MCF 10A (cell line): Measurements from ENCODE around the gene ADAM10. TPM values are rescaled to one million over a fixed set of nuclear protein-coding genes. Genes with fewer than 3 reads are reported as not detected.

Experiments
- Bru-seq: library from RNA; stranded (reverse); fragments of 400-500 nt; gene quantifications from one replicate; lab custom pipeline; 2021; lab: Mats Ljungman, UMichigan
- BruChase-seq, 2 experiments: library from RNA; stranded (reverse); fragments of 400-500 nt; gene quantifications; one replicate each; lab custom pipeline; 2021; lab: Mats Ljungman, UMichigan
- BruUV-seq: library from RNA; stranded (reverse); fragments of 400-500 nt; replicated peaks from 2 replicates; lab custom pipeline; 2021; lab: Mats Ljungman, UMichigan
- CTCF ChIA-PET: fragments of 300-600 bp; sonication (Branson Sonifier 250); formaldehyde crosslinking; extraction: SDS; loops from one replicate; lab custom pipeline; 2021; ENCODE audit warnings: antibody characterized with exemption, inconsistent platforms; lab: Yijun Ruan, JAX
- POLR2A ChIA-PET: fragments of 300-600, 350-650 bp; sonication (Branson Sonifier 250); formaldehyde crosslinking; extraction: SDS; loops from one replicate; lab custom pipeline; 2020; ENCODE audit warnings: antibody characterized with exemption, inconsistent platforms; lab: Yijun Ruan, JAX
- DNase-seq: peaks from one replicate; pipeline ENCODE4 v3.0.0-alpha.2; 2018; ENCODE audit not compliant: unreplicated experiment
- H3K27ac Mint-ChIP-seq: one replicate; pipeline ENCODE4 v1.8.0; 2022; ENCODE audit warnings: mild to moderate bottlenecking, low read depth, mixed read lengths; ENCODE audit not compliant: unreplicated experiment
- H3K27me3 Mint-ChIP-seq: one replicate; pipeline ENCODE4 v1.8.0; 2022; ENCODE audit warnings: mixed read lengths; ENCODE audit not compliant: insufficient read depth, unreplicated experiment
- H3K36me3 Mint-ChIP-seq: one replicate; pipeline ENCODE4 v1.8.0; 2022; ENCODE audit warnings: mild to moderate bottlenecking, moderate library complexity, mixed read lengths; ENCODE audit not compliant: insufficient read depth, unreplicated experiment
- H3K4me1 Mint-ChIP-seq: one replicate; pipeline ENCODE4 v1.8.0; 2022; ENCODE audit warnings: mixed read lengths; ENCODE audit not compliant: insufficient read depth, unreplicated experiment
- H3K4me3 Mint-ChIP-seq: one replicate; pipeline ENCODE4 v1.8.0; 2022; ENCODE audit warnings: mild to moderate bottlenecking, moderate library complexity, mixed read lengths; ENCODE audit not compliant: unreplicated experiment
- H3K9me3 Mint-ChIP-seq: one replicate; pipeline ENCODE4 v1.8.0; 2022; ENCODE audit warnings: mixed read lengths; ENCODE audit not compliant: unreplicated experiment
- CTCF ChIP-seq: fragments of 200-600 bp; IDR thresholded peaks from one replicate; pipeline ENCODE4 v1.8.0; 2022; ENCODE audit warnings: antibody characterized with exemption, mild to moderate bottlenecking; ENCODE audit not compliant: unreplicated experiment
- intact Hi-C: fragments of 100-400 bp; cut with micrococcal nuclease; formaldehyde crosslinking; loops from 2 replicates; pipeline ENCODE4 v1.14.1; 2022
- long read RNA-seq: library from polyadenylated mRNA; stranded (forward); transcript quantifications from one replicate; pipeline ENCODE4 v2.0.0, GENCODE V29; 2022
- total RNA-seq: library from RNA; stranded (reverse); gene quantifications from 2 replicates; pipeline ENCODE4 v1.2.3, GENCODE V29; 2022

The ADAM10 gene
- total RNA-seq (87.5 and 109 TPM in 2 replicates), Bru-seq, nascent RNA (percentile 79 among the genes with signal in this experiment), BruChase-seq, experiment 1, labeled RNA remaining after a 6-hour chase (percentile 82 among the genes with signal in this experiment), BruChase-seq, experiment 2, labeled RNA remaining after a 2-hour chase (percentile 76 among the genes with signal in this experiment)
- long read RNA-seq, full-length matches to known transcripts: 134 of 165 reads
- long read RNA-seq, partial matches to known transcripts: 14 of 165 reads
- long read RNA-seq, other reads (novel, unspliced or antisense): 17 of 165 reads

- Mint-ChIP-seq H3K27ac (peak within 1 kb of the TSS; percentile 90), H3K36me3 (no peaks in the 10 kb centered on the region), H3K27me3 (no peaks in the 10 kb centered on the region), H3K4me3 (peak within 1 kb of the TSS; percentile 96), H3K4me1 (peaks cover 24% of the 10 kb centered on the region), H3K9me3 (no peaks in the 10 kb centered on the region)
- no TSS peak for BruUV-seq
- TF ChIP-seq CTCF: no peak
- CTCF ChIA-PET: interaction anchor here (0.7 to 1.8 kb wide), 7 partner anchors 10 to 522 kb away, joined by 3 to 20 read pairs (median 3); partner anchors contain the start of gene MINDY2
- POLR2A ChIA-PET: interaction anchor here (0.6 to 8.0 kb wide), 37 partner anchors 8 to 753 kb away, joined by 3 to 368 read pairs (median 5); partner anchors contain the start of genes MINDY2 and SLTM
- intact Hi-C loops: loop anchor here (1.0 to 5.0 kb wide), 3 partner anchors 21 to 479 kb away; partner anchors contain the start of gene SLTM
- peak; percentile 99 for DNase-seq
Observed at GRCh38 chr15:58749532-58750337, at the start of gene ADAM10. ADAM10 (minus strand) TSS chr15:58749707; CDS start chr15:58749534, 173 bp downstream.

- intact Hi-C loops: no loop called here
- Mint-ChIP-seq H3K27ac (no peak overlapping the region), H3K9me3 (no peaks in the 10 kb centered on the region), H3K36me3 (peaks cover 22% of the 10 kb centered on the region), H3K27me3 (no peaks in the 10 kb centered on the region), H3K4me3 (no peak overlapping the region), H3K4me1 (peaks cover 28% of the 10 kb centered on the region)
- no peak for TF ChIP-seq CTCF
- ChIA-PET POLR2A (interaction anchor here (0.5 to 2.7 kb wide), 5 partner anchors 14 to 1627 kb away, joined by 3 to 15 read pairs (median 3); partner anchors contain the start of gene MINDY2), CTCF (interaction anchor here (0.5 to 2.2 kb wide), 5 partner anchors 11 to 83 kb away, joined by 3 to 7 read pairs (median 3); partner anchors contain the start of gene MINDY2)
- BruUV-seq: no TSS peak
- DNase-seq: no peak
Observed at GRCh38 chr15:58797505-58797904, 48.0 kb upstream of the ADAM10 start.

- peaks cover 15% of the 10 kb centered on the region for H3K36me3 Mint-ChIP-seq
- no peak for DNase-seq
- H3K27ac Mint-ChIP-seq: no peak overlapping the region
- POLR2A ChIA-PET: interaction anchor here (2.7 kb wide), 1 partner anchor 24 kb away, joined by 15 read pairs; the partner anchor contains the start of gene MINDY2
- H3K4me3 Mint-ChIP-seq: no peak overlapping the region
- no peaks in the 10 kb centered on the region for H3K9me3 Mint-ChIP-seq
- no peak for TF ChIP-seq CTCF
- H3K27me3 Mint-ChIP-seq: no peaks in the 10 kb centered on the region
- no TSS peak for BruUV-seq
- CTCF ChIA-PET: interaction anchor here (2.2 kb wide), 1 partner anchor 25 kb away, joined by 7 read pairs; the partner anchor contains the start of gene MINDY2
- peaks cover 35% of the 10 kb centered on the region for H3K4me1 Mint-ChIP-seq
- intact Hi-C loops: no loop called here
Observed at GRCh38 chr15:58795825-58796224, 46.3 kb upstream of the ADAM10 start.
